GM19328 (cell line): Measurements from ENCODE around the gene TSR3.

Experiments used
- ATAC-seq: cut with Tn5 transposase; IDR thresholded peaks from one replicate; pipeline ENCODE4 v1.9.1; 2021; ENCODE audit warnings: mild to moderate bottlenecking, moderate library complexity; ENCODE audit not compliant: unreplicated experiment

Gene TSR3

GRCh38 chr16:1326391-1326790, 25.3 kb downstream of the TSR3 start:
- no peak for ATAC-seq

- no peak for ATAC-seq
Observed at GRCh38 chr16:1325673-1326371, 25.9 kb downstream of the TSR3 start.

GRCh38 chr16:1325261-1325660, 26.4 kb downstream of the TSR3 start:
- ATAC-seq = no peak

GRCh38 chr16:1324286-1324826, 27.3 kb downstream of the TSR3 start:
- ATAC-seq = no peak

DNA sequence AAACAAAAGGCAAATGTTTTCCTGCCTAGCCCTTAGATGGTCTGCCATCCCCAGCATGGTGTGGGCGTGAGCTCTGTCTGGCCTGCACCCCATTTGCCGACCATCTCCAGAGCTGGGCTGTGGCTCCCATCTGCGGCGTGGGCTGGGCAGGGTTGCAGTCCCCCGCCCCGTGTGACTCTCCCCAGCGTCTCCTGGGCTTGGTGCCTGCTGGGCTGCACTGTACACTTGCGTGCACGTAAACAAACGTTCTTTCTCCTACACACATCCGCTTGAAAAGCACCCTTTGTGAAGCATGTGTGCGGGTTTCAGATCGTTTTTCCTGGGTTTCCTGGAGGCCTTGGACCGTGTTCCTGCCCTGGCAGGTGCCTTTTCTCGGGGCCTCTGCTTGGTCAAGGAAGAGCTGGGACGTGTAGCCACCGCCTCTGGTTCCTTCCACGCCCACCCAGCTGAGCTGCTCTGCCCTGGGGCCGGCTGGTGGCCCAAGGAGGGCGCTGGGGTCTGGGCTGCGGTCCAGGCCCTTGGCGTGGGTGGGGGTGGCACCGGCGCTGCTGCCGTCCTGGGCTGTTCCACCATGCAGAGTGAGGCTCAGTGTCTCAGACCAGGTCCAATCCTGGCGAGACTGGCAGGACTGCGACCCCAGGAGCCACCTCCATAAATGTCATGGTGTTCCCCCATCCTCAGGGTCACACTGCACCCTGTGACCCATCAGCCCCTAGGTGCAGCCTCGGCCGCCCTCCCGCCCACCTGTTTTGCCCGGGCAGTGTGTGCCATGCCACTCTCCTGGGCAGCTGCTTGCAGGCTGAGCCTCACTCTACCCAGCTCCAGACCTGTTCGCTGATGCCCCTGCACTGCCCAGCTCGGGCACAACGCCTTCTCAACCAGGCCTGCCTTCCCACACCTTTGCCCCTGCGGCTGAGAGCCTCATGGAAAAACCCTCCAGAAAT, 28.1 kb downstream of the TSR3 start:
- no peak for ATAC-seq

DNA sequence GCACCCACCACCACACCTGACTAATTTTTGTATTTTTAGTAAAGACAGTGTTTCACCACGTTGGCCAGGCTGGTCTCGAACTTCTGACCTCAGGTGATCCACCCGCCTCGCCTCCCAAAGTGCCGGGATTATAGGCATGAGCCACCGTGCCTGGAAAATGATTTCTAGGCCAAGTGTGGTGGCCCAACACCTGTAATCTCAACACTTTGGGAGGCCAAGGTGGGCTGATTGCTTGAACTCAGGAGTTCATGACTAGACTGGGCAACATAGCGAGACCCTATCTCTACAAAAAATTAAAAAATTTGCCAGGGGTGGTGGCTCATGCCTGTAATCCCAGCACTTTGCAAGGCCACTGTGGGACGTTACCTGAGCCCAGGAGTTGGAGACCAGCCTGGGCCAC, 29.3 kb downstream of the TSR3 start:
- no peak for ATAC-seq

- no peak for ATAC-seq
Observed at GRCh38 chr16:1320658-1321240, 30.9 kb downstream of the TSR3 start.

DNA sequence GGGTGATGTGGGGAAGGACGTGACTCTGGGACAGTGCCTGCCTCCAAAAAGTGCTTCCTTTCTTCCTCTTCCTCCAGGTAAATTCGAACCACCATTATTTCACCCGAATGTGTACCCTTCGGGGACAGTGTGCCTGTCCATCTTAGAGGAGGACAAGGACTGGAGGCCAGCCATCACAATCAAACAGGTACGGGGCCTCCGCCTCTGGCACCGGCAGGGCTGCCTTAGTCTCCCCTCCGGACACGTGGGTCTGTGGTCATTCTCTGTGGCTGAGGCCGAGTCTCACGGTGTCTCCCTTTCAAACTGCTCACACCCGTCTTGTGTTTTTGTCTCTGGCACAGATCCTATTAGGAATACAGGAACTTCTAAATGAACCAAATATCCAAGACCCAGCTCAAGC, 31.6 kb downstream of the TSR3 start:
- no peak for ATAC-seq

DNA sequence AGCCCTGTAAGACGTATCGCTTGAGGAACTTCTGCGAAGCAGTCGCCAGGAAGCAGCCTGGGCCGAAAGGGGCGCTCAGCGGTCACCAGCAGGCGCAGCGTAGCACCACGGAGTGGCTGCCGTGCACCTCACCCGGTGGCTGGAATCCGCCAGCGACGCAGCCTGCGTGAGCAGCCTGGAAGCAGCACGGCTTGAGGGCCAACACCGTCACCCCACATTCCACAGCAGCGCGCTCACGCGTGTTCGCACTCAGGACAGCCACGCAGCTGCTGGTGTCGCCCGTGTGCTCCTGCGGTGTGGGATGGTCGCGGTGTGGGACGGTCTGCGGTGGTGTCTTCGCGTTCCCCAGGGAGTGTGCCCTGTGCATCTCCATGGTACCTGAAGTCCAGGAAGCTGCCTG, 32.6 kb downstream of the TSR3 start:
- ATAC-seq = no peak

- no peak for ATAC-seq
Observed at GRCh38 chr16:1318268-1318545, 33.5 kb downstream of the TSR3 start.

DNA sequence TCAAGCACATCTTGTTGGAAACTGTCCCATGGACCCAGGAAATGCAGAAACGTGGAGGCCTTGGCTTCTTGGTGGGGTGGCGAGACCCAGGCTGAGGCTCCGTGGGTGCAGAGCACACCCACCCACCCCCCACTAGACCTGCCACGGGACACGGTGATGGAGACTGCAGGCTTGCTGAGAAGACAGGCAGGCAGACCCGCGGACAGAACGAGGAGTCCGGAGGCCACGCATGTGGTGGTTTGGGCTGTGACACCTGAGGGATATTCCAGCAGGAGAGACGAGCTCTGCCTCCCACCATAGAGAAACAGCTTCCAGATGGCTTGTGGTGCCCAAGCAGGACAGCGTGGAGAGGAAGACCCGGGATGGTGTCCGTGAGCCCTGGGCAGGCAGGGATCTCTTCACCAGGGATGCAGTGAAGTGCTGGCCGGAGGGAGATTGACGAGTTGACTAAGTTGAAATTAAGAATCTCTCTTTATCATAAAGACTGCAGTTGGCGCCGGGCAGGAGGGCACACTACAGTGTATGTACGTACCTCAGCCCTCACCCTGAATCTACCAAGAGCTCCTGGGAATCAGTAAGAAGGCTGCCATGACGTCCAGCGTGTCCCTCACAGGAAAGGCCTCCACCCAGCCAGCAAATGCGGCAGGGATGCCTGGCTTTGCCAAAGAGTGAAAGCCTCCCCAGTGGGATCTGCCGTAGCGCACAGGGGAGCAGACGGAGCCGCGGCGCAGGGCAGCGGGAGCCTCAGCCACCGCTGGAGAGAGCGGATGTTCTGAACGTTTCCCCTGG, 34.0 kb downstream of the TSR3 start:
- no peak for ATAC-seq

DNA sequence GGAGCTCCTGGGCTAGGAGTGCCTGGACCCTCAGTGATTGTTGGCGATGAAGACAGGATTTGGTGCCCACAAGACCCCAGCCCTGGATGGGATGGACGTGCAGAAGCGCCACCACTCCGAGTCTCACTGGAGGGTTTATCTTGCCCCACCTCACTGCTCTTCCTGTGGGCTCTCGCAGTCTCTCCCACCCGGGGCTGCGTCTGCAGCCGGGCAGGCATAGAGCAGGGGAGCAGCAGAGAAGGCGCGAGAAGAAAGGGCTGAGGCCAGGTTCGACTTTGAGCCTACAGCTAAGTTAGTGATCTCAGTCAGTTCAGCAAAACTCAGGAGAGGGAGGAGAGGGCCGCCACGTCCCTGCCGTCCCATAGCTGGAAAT, 35.7 kb downstream of the TSR3 start:
- no peak for ATAC-seq

DNA sequence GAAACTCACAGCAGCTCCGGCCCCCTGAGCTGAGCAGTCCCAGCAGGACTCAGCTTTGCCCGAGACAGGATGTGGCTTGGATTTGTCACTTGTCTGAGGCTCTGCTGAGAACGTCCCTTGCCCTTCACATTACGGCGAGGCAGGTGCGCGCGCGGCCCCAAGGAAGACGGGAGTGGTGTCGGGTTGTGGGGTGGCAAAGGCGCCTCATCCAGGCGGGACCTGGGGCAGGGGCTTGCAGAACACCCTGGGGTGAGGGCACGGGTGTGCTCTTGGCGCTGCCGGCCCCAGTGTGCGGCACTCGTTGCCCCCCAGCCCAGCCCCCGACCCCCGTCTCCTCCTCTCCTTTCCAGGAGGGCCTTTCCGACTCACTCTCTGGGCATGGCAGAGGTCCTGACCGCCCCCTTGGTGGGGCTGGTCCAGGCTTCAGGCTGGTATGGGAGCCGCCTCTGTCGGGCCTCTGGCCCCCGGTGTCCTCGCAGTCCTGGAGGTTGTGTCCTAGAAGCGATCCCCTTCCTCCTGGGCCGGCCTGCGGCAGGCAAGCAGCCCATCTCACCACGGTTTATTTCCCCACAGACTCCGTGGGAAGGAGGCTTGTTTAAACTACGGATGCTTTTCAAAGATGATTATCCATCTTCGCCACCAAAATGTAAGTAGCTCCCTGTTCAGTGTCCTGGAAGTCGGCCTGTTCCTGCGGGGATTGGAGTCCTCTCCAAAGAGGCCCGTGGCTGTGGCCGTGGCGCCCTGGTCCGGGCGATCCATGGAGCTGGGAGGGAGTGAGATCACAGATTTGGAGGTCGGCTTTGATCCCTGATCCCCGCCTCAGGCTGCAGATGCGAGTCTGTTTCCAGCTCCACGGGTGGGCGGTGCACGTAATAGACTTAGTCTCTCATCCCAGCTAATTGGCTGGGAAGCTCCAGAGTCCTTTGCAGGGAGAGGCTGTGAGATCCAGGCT, 36.3 kb downstream of the TSR3 start:
- no peak for ATAC-seq

- no peak for ATAC-seq
Observed at GRCh38 chr16:1314399-1315068, 37.1 kb downstream of the TSR3 start.

DNA sequence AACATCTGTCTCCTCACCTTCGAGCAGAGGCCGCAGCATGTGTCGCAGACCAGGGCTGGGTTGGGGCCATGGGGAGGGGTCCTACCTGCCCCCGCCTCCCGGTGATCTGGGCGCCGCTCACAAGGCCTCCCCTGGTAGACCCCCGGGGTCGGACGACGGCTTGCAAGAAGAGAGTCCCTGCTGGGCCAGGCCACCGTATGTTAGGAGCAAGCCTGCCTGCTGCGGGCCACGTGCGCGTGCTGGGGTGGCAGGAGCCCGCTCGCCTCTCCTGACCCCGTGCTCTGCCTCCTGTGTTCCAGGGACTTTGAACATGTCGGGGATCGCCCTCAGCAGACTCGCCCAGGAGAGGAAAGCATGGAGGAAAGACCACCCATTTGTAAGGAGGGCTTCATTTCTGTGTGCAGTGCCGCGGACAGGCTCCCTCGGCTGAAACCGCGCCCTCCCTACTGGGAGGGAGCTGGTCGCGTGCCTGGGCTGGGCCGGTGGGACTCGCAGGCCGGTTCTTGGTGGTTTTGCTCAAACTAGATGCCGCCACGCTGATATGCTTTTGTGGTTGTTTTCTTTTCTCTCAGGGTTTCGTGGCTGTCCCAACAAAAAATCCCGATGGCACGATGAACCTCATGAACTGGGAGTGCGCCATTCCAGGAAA, 37.8 kb downstream of the TSR3 start:
- no peak for ATAC-seq

- no peak for ATAC-seq
Observed at GRCh38 chr16:1312903-1313302, 38.8 kb downstream of the TSR3 start.

DNA sequence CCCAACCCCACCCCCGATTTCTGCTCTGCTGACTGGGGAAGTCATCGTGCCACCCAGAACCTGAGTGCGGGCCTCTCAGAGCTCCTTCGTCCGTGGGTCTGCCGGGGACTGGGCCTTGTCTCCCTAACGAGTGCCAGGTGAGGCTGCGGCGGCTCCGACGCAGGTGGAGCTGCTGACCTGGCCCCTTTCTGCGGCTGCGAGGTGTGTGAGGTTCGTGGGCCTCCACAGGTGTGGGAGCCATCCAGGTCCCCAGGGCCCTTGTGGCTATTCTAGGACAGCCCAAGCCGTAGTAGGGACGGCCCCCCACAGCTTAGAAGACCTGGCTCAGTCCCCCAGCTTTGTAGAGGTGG, 39.2 kb downstream of the TSR3 start:
- no peak for ATAC-seq

DNA sequence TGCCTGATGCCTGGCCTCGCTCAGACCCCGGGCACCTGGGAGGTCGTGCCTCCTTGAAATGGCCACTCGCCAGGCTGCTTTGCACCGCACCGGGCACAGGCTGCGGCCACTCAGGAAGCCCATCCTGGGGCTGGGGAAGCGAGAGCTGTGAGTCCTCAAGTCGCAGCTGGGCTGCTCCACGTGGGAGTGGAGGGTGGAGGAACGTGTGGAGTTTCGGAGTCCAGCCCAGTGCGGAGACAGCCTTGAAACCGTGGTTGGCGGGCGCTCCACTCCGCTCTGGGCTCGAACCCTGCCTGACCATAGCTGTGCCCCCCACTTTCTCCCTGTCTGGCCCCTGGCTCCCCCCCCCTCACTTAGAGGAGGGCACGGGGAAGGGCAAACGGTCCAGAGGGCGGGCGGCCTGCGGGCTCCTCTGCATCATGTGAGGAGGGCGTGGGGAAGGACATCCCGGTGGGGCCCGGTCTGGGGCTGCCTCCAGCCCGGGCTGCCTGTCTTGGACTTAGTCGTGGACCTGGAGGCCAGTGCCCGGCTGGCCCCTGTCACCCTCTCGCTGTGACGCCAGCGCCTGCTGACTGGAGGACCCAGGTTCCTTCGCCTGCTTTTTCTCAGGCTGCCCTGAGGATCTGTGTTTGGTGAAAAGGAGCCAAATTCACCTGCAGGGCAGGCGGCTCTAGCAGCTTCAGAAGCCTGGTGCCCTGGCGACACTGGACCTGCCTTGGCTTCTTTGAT, 39.8 kb downstream of the TSR3 start:
- ATAC-seq = no peak
